Upper lobe of right lung (tissue), 1 donor: ENCODE results near the gene KCTD19. TPM values are rescaled to one million over a fixed set of nuclear protein-coding genes. Genes with fewer than 3 reads are reported as not detected.

Experiments used
- ATAC-seq: fragments of 200-7000 bp; cut with Tn5 transposase; one replicate; pipeline ENCODE4 v1.9.1; 2020; ENCODE audit warnings: mild to moderate bottlenecking, moderate library complexity
- DNase-seq: peaks from one replicate; pipeline ENCODE4 v3.0.0-alpha.2; 2020
- H3K27ac ChIP-seq: fragments of 200-600 bp; one replicate; pipeline ENCODE4 v1.8.0; 2022
- H3K27me3 ChIP-seq: fragments of 200-600 bp; one replicate; pipeline ENCODE4 v1.8.0; 2022; ENCODE audit warnings: mild to moderate bottlenecking
- H3K36me3 ChIP-seq: fragments of 200-600 bp; one replicate; pipeline ENCODE4 v1.8.0; 2022
- H3K4me1 ChIP-seq: fragments of 200-600 bp; one replicate; pipeline ENCODE4 v1.8.0; 2022
- H3K4me3 ChIP-seq: fragments of 200-600 bp; one replicate; pipeline ENCODE4 v1.8.0; 2022; ENCODE audit warnings: mild to moderate bottlenecking
- H3K9me3 ChIP-seq: fragments of 200-600 bp; one replicate; pipeline ENCODE4 v1.8.0; 2022
- CTCF ChIP-seq: fragments of 200-600 bp; IDR thresholded peaks from one replicate; pipeline ENCODE4 v1.8.0; 2022; ENCODE audit warnings: antibody characterized with exemption
- intact Hi-C: fragments of 100-400 bp; cut with DNase I; formaldehyde crosslinking; loops from one replicate; pipeline ENCODE4 v1.11.0; 2022
- total RNA-seq: library from RNA; stranded (reverse); fragmentation: NEBNext Ultra II Directional; extraction: Animal tissue kit (Norgen Biotek cat#: 25700); gene quantifications from one replicate; pipeline ENCODE4 v1.2.1, GENCODE V29; 2021
- donor health status: DM: no; HTN: yes; CAD: no; lungs with severe emphysema.

KCTD19 gene
- total RNA-seq, 1 donor from 2014 or later: 1.4 TPM

- H3K4me1 ChIP-seq: peaks cover 15% of the 10 kb centered on the region
- DNase-seq: no peak
- H3K36me3 ChIP-seq: no peaks in the 10 kb centered on the region
- H3K27ac ChIP-seq: no peak overlapping the region
- TF ChIP-seq CTCF: no peak
- no peak for ATAC-seq
- no peaks in the 10 kb centered on the region for H3K27me3 ChIP-seq
- H3K9me3 ChIP-seq: no peaks in the 10 kb centered on the region
- H3K4me3 ChIP-seq: no peak overlapping the region
- intact Hi-C loops: no loop called here
Measured at GRCh38 chr16:67281536-67282446, 44.8 kb downstream of the KCTD19 start.

DNA sequence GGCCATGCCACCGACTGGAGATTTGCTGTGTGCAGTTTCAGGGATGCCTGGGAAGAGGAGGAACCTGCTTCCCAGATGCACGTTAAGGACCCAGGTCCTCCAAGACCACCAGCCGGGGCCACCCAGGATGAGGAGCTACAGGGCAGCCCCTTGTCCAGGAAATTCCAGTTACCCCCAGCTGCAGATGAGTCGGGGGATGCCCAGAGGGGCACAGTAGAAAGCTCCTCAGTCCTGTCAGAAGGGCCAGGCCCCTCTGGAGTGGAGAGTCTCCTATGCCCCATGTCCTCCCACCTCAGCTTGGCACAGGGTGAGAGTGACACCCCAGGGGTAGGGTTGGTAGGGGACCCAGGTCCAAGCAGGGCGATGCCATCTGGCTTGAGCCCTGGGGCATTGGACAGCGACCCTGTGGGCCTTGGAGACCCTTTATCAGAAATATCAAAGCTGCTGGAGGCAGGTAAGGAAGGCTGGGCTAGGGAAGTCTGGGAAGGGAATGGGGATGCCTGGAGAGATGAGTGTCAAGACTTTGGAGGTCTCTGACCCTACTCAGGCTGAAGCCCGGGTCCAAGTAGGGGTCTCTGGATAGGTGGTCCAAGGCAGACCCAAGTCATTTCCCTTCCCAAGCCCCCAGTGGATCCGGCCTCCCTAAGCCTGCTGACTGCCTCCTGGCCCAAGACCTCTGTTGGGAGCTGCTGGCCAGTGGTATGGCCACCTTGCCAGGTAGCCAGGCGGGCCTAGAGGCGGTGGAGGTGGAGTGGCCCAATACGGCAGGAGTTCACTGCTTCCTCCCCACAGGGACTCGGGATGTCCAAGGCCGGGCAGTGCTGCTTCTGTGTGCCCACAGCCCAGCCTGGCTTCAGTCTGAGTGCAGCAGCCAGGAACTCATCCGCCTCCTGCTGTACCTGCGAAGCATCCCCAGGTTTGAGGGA, 46.2 kb downstream of the KCTD19 start:
- no peak for TF ChIP-seq CTCF
- Histone ChIP-seq H3K4me1 (peaks cover 15% of the 10 kb centered on the region), H3K36me3 (peaks cover 8% of the 10 kb centered on the region), H3K27ac (no peak overlapping the region), H3K4me3 (peak overlapping the region; percentile 68), H3K9me3 (no peaks in the 10 kb centered on the region), H3K27me3 (no peaks in the 10 kb centered on the region)
- ATAC-seq (no peak), DNase-seq (no peak)
- intact Hi-C loops: no loop called here

GRCh38 chr16:67279296-67280089, 47.0 kb downstream of the KCTD19 start, which contains the start of gene PLEKHG4:
PLEKHG4 (plus strand) TSS chr16:67279532; CDS start chr16:67280045, 513 bp downstream.
- Histone ChIP-seq H3K36me3 (peaks cover 8% of the 10 kb centered on the region), H3K4me3 (peak within 1 kb of the TSS; percentile 68), H3K27ac (peak within 1 kb of the TSS; percentile 71), H3K9me3 (no peaks in the 10 kb centered on the region), H3K4me1 (peaks cover 15% of the 10 kb centered on the region), H3K27me3 (no peaks in the 10 kb centered on the region)
- peak; percentile 93 for DNase-seq
- ATAC-seq: peak; percentile 97
- intact Hi-C loops: loop anchor here (10.0 kb wide), 1 partner anchor 115 kb away; the partner anchor contains the start of gene TPPP3
- TF ChIP-seq CTCF: peak; percentile 60

GRCh38 chr16:67278773-67279295, 47.7 kb downstream of the KCTD19 start:
- Histone ChIP-seq H3K36me3 (peaks cover 8% of the 10 kb centered on the region), H3K9me3 (no peaks in the 10 kb centered on the region), H3K27me3 (no peaks in the 10 kb centered on the region), H3K27ac (peak overlapping the region; percentile 66), H3K4me1 (peaks cover 15% of the 10 kb centered on the region), H3K4me3 (peak overlapping the region; percentile 68)
- intact Hi-C loops: loop anchor here (10.0 kb wide), 1 partner anchor 116 kb away; the partner anchor contains the start of gene TPPP3
- DNase-seq (no peak), ATAC-seq (peak; percentile 61)
- TF ChIP-seq CTCF: peak; percentile 29
